IMR-90 (cell line): ENCODE data around the gene KCP. TPM values are rescaled to one million over a fixed set of nuclear protein-coding genes. Genes with fewer than 3 reads are reported as not detected.
A peak's percentile ranks its signal among the peaks of the same experiment; 100 is the strongest.

Experiments used
- ATAC-seq: fragments of 200-7000 bp; cut with Tn5 transposase; 2 replicates; pipeline ENCODE4 v1.9.1; 2020; ENCODE audit warnings: low read depth, mild to moderate bottlenecking, moderate library complexity
- BruUV-seq: library from RNA; stranded (reverse); fragments of 400-500 nt; replicated peaks from 2 replicates; lab custom pipeline; 2021; lab: Mats Ljungman, UMichigan
- CTCF ChIA-PET: fragments of 300-600 bp; formaldehyde crosslinking; extraction: SDS; loops from one replicate; lab custom pipeline; 2021; ENCODE audit warnings: antibody characterized with exemption; lab: Yijun Ruan, JAX
- POLR2A ChIA-PET: fragments of 300-600 bp; sonication (Branson Sonifier 250); formaldehyde crosslinking; loops from one replicate; lab custom pipeline; 2022; ENCODE audit warnings: antibody characterized with exemption; ENCODE audit not compliant: unreplicated experiment; lab: Charles Lee
- DNase-seq: peaks from one replicate; pipeline ENCODE4 v3.0.0; 2013
- H2AFZ ChIP-seq: replicated peaks from 2 replicates; pipeline ENCODE3; 2013; ENCODE audit warnings: low read length, mild to moderate bottlenecking; ENCODE audit not compliant: poor library complexity
- H2AK5ac ChIP-seq: 2 replicates; pipeline ENCODE4 v1.6.1; 2013; ENCODE audit warnings: low read depth, low read length, inconsistent platforms
- H2AK9ac ChIP-seq: replicated peaks from 2 replicates; pipeline ENCODE3; 2013; ENCODE audit warnings: mild to moderate bottlenecking, low read depth, low read length, moderate library complexity; ENCODE audit not compliant: poor library complexity
- H2BK120ac ChIP-seq: 2 replicates; pipeline ENCODE4 v1.6.1; 2013; ENCODE audit warnings: low read depth, low read length, inconsistent platforms
- H2BK15ac ChIP-seq: 3 replicates; pipeline ENCODE4 v1.6.1; 2013; ENCODE audit warnings: low read depth, low read length, inconsistent platforms
- H2BK20ac ChIP-seq: 2 replicates; pipeline ENCODE4 v1.6.1; 2013; ENCODE audit warnings: low read depth, mild to moderate bottlenecking, inconsistent platforms, low read length, moderate library complexity
- H2BK5ac ChIP-seq: 2 replicates; pipeline ENCODE4 v1.6.1; 2013; ENCODE audit warnings: mild to moderate bottlenecking, low read depth, low read length, inconsistent platforms; ENCODE audit not compliant: poor library complexity, severe bottlenecking
- H3K14ac ChIP-seq: replicated peaks from 2 replicates; pipeline ENCODE4 v1.6.1; 2013; ENCODE audit warnings: low read depth, low read length, inconsistent platforms
- H3K18ac ChIP-seq: 2 replicates; pipeline ENCODE4 v1.6.1; 2013; ENCODE audit warnings: low read depth, low read length, control low read depth
- H3K23ac ChIP-seq: 2 replicates; pipeline ENCODE4 v1.6.1; 2013; ENCODE audit warnings: low read depth, low read length, inconsistent platforms
- H3K27ac ChIP-seq: 2 replicates; pipeline ENCODE4 v1.5.1; 2013; ENCODE audit warnings: mild to moderate bottlenecking, control low read depth, low read length; ENCODE audit not compliant: insufficient read depth
- H3K27me3 ChIP-seq: 2 replicates; pipeline ENCODE4 v1.6.1; 2013; ENCODE audit warnings: low read length; ENCODE audit not compliant: control insufficient read depth, insufficient read depth
- H3K36me3 ChIP-seq: 2 replicates; pipeline ENCODE4 v1.6.1; 2013; ENCODE audit warnings: low read length, mixed read lengths; ENCODE audit not compliant: control insufficient read depth, insufficient read depth
- H3K4ac ChIP-seq: 2 replicates; pipeline ENCODE4 v1.6.1; 2013; ENCODE audit warnings: low read depth, low read length, inconsistent platforms
- H3K4me1 ChIP-seq: 2 replicates; pipeline ENCODE4 v1.6.1; 2013; ENCODE audit warnings: low read length, mixed read lengths; ENCODE audit not compliant: control insufficient read depth, insufficient read depth
- H3K4me2 ChIP-seq: 2 replicates; pipeline ENCODE4 v1.6.1; 2013; ENCODE audit warnings: low read depth, mild to moderate bottlenecking, control low read depth, low read length, moderate library complexity
- H3K4me3 ChIP-seq: 2 replicates; pipeline ENCODE4 v1.5.1; 2013; ENCODE audit warnings: low read depth, mild to moderate bottlenecking, control low read depth, low read length, moderate library complexity; ENCODE audit not compliant: insufficient read depth
- H3K56ac ChIP-seq: 2 replicates; pipeline ENCODE4 v1.6.1; 2013; ENCODE audit warnings: low read length, inconsistent platforms; ENCODE audit not compliant: insufficient read depth; ENCODE audit errors: extremely low read depth
- H3K79me1 ChIP-seq, 2 experiments: 2 replicates each; pipeline ENCODE4 v1.6.1; 2013; ENCODE audit warnings: low read length in 2 of 2, inconsistent platforms in 1 of 2, low read depth in 1 of 2
- H3K9ac ChIP-seq: 2 replicates; pipeline ENCODE4 v1.6.1; 2013; ENCODE audit warnings: low read depth, low read length, control low read depth
- H3K9me1 ChIP-seq: 2 replicates; pipeline ENCODE4 v1.6.1; 2013; ENCODE audit warnings: low read length, inconsistent platforms; ENCODE audit not compliant: insufficient read depth
- H3K9me3 ChIP-seq: 2 replicates; pipeline ENCODE4 v1.6.1; 2013; ENCODE audit warnings: low read length; ENCODE audit not compliant: control insufficient read depth, insufficient read depth
- H4K20me1 ChIP-seq: 2 replicates; pipeline ENCODE4 v1.6.1; 2013; ENCODE audit warnings: low read length, inconsistent platforms; ENCODE audit not compliant: insufficient read depth
- H4K5ac ChIP-seq: 2 replicates; pipeline ENCODE4 v1.6.1; 2013; ENCODE audit warnings: mild to moderate bottlenecking, low read depth, low read length, control low read depth
- H4K8ac ChIP-seq, 2 experiments: 2 replicates each; pipeline ENCODE4 v1.6.1; 2013; ENCODE audit warnings: low read depth in 2 of 2, low read length in 2 of 2, control low read depth in 1 of 2, inconsistent platforms in 1 of 2
- H4K91ac ChIP-seq: 2 replicates; pipeline ENCODE4 v1.6.1; 2013; ENCODE audit warnings: low read depth, low read length, inconsistent platforms; ENCODE audit not compliant: insufficient read depth
- BHLHE40 ChIP-seq: fragments of 150-350 bp; IDR thresholded peaks from 2 replicates; pipeline ENCODE4 v1.6.1; 2016; ENCODE audit warnings: mild to moderate bottlenecking, low read depth, low read length
- CEBPB ChIP-seq: IDR thresholded peaks from 2 replicates; pipeline ENCODE4 v1.6.1; 2012; ENCODE audit warnings: low read depth, low read length, improper control_type of control experiment
- MAFK ChIP-seq: IDR thresholded peaks from 2 replicates; pipeline ENCODE4 v1.6.1; 2012; ENCODE audit warnings: low read depth, low read length, improper control_type of control experiment
- MAZ ChIP-seq: IDR thresholded peaks from 2 replicates; pipeline ENCODE4 v1.6.1; 2012; ENCODE audit warnings: low read depth, mild to moderate bottlenecking, low read length, improper control_type of control experiment, moderate library complexity, borderline replicate concordance
- MXI1 ChIP-seq: IDR thresholded peaks from 2 replicates; pipeline ENCODE4 v1.6.1; 2012; ENCODE audit warnings: low read depth, mild to moderate bottlenecking, low read length, moderate library complexity, borderline replicate concordance
- NFE2L2 ChIP-seq: fragments of 150-350 bp; IDR thresholded peaks from 2 replicates; pipeline ENCODE4 v1.6.1; 2016; ENCODE audit warnings: low read depth, mild to moderate bottlenecking, low read length
- POLR2A ChIP-seq: IDR thresholded peaks from 2 replicates; pipeline ENCODE4 v1.6.1; 2012; ENCODE audit warnings: mild to moderate bottlenecking, low read depth, low read length
- RFX5 ChIP-seq: IDR thresholded peaks from 2 replicates; pipeline ENCODE4 v1.8.0; 2012; ENCODE audit warnings: low read depth, mild to moderate bottlenecking, low read length, moderate library complexity
- SMC3 ChIP-seq: fragments of 150-350 bp; IDR thresholded peaks from 2 replicates; pipeline ENCODE4 v1.6.1; 2016; ENCODE audit warnings: low read depth, mild to moderate bottlenecking, antibody characterized with exemption, low read length, moderate library complexity
- WGBS, 2 experiments: methylation state at CpG; one replicate each; pipeline versions ENCODE4 v1.1.5 to v1.1.7; 2013; ENCODE audit warnings: missing lambda C conversion rate in 2 of 2; ENCODE audit not compliant: insufficient read length in 1 of 2; ENCODE audit errors: extremely low coverage in 2 of 2; 5-methylcytosine and 5-hydroxymethylcytosine counted together
- dilution Hi-C: fragments of 300-500 bp; cut with HindIII; formaldehyde crosslinking; loops from one replicate; pipeline ENCODE4 v1.14.3; 2018; ENCODE audit warnings: low sequenced_read_pairs; ENCODE audit not compliant: unreplicated experiment
- in situ Hi-C: fragments of 300-500 bp; cut with MboI; formaldehyde crosslinking; loops from 3 replicates; pipeline ENCODE4 v1.14.3; 2019; ENCODE audit warnings: low sequenced_read_pairs, inconsistent platforms, mixed read lengths
- intact Hi-C: fragments of 100-400 bp; cut with micrococcal nuclease; formaldehyde crosslinking; loops from 2 replicates; pipeline ENCODE4 v1.10.0; 2022
- polyA plus RNA-seq, 3 experiments: library from polyadenylated mRNA; depleted of rRNA; stranded (reverse); fragments of >200 nt; gene quantifications; 2 replicates each; pipeline ENCODE4 v1.2.3, GENCODE V29; 2012; ENCODE audit warnings: low replicate concordance in 1 of 3
- total RNA-seq: library from RNA; depleted of rRNA; stranded (reverse); fragments of >200 nt; gene quantifications from 2 replicates; pipeline ENCODE4 v1.2.3, GENCODE V29; 2012
- TF ChIP-seq, protein P1 (sequence below): conservative IDR thresholded peaks from 2 replicates; pipeline ENCODE4 v1.5.1; 2012; ENCODE audit warnings: mild to moderate bottlenecking, low read depth, low read length, improper control_type of control experiment
- TF ChIP-seq, protein P2 (sequence below): fragments of 150-350 bp; IDR thresholded peaks from 2 replicates; pipeline ENCODE4 v1.6.1; 2016; ENCODE audit warnings: low read depth, mild to moderate bottlenecking, low read length, moderate library complexity, borderline replicate concordance

The KCP gene
- total and polyA plus RNA-seq, 2 of the 4 experiments (the other 2 are of a cell fraction) = 0.03 TPM; not detected in 1

DNA sequence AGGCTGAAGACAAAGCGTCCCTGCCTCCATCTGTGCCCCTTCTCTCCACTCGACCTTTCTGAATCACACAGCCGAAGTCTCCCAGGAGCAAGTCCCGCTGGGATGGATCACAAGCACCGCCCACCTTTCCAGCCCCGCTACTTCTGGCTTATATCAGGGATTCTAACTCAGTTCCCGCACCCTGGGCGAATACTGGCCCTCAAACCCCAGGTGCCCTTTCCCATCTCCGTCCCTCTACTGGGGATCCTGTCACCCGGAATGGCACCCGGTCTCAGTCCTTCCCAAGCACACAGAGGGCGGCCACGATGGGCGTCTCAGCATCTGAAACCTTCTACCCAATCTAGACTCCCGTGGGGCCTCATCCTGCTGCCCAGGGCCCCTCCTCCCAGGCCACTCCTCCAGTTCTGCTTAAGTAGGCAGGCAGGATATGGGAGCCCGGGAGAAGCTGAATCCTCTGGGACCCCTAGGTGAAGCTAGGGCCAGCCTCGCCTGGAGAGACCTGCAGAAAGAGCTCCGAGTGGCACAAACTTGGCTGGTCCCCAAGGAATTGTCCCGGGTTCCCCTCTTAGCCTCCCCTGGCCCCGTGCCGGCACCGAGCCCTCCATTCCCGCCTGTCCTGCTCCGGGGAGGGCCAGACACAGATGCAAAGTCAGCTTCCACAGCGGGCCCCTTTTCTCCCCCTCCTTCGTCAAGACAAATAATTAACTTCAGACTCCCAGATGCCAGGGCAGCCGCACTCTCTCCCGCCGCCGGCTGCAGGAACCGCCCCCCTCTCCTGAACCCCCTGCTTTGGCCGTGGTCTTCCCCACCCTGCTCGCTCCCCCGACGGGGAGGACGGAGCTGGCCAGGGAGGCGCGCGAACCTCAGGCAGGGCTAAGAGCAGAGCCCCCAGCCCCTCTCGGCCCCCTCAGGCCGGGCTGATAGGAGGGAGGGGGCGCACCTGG is 612 bp downstream of the KCP start (continued):
- TF ChIP-seq CEBPB = no peak
- no peak for TF ChIP-seq MAFK

- H3K14ac ChIP-seq = no peak overlapping the region
- H3K9me3 ChIP-seq = no peaks in the 10 kb centered on the region
- dilution Hi-C loops (no loop called here), in situ Hi-C loops (no loop called here), intact Hi-C loops (no loop called here)
- H3K4me3 ChIP-seq = no peak overlapping the region
- H3K23ac ChIP-seq = peak overlapping the region; percentile 49; the same call in 1 of the 2 replicates
- no peak overlapping the region for H3K18ac ChIP-seq
- H3K9me1 ChIP-seq = no peaks in the 10 kb centered on the region
- peak overlapping the region; percentile 81 for H2AFZ ChIP-seq
- H3K56ac ChIP-seq = no peak overlapping the region
- H2BK20ac ChIP-seq = no peak overlapping the region
- no peaks in the 10 kb centered on the region for H4K20me1 ChIP-seq
- ATAC-seq (no peak), DNase-seq (no peak)
- no peak overlapping the region for H4K91ac ChIP-seq
- ChIA-PET POLR2A (no interaction called here), CTCF (interaction anchor here (1.9 kb wide), 1 partner anchor 183 kb away, joined by 6 read pairs; no protein-coding TSS in a partner anchor)
- H3K36me3 ChIP-seq = no peaks in the 10 kb centered on the region
- no peak overlapping the region for H3K4ac ChIP-seq
- no CpG with 5 or more reads among the region's 6 CpGs for WGBS, 2 experiments
- H2AK9ac ChIP-seq = peak overlapping the region; percentile 55
- no TSS peak for BruUV-seq
- no peak overlapping the region for H3K27ac ChIP-seq
- H3K27me3 ChIP-seq = peaks cover 60% of the 10 kb centered on the region
- no peak overlapping the region for H2AK5ac ChIP-seq
- no peaks in the 10 kb centered on the region for H3K4me1 ChIP-seq
- H3K4me2 ChIP-seq = peak overlapping the region; percentile 31; the same call in 1 of the 2 replicates
- H4K5ac ChIP-seq = no peak overlapping the region
- H2BK15ac ChIP-seq = no peak overlapping the region
- H3K79me1 ChIP-seq = no peaks in the 10 kb centered on the region
- H2BK120ac ChIP-seq = no peak overlapping the region
- H3K9ac ChIP-seq = no peak overlapping the region
- no peak overlapping the region for H2BK5ac ChIP-seq
- H4K8ac ChIP-seq = no peak overlapping the region
- TF ChIP-seq NFE2L2 = no peak
- TF ChIP-seq MXI1 = no peak
- no peak for TF ChIP-seq BHLHE40
- no peak for TF ChIP-seq CEBPB
- TF ChIP-seq SMC3 = no peak
- TF ChIP-seq, protein P1, sequence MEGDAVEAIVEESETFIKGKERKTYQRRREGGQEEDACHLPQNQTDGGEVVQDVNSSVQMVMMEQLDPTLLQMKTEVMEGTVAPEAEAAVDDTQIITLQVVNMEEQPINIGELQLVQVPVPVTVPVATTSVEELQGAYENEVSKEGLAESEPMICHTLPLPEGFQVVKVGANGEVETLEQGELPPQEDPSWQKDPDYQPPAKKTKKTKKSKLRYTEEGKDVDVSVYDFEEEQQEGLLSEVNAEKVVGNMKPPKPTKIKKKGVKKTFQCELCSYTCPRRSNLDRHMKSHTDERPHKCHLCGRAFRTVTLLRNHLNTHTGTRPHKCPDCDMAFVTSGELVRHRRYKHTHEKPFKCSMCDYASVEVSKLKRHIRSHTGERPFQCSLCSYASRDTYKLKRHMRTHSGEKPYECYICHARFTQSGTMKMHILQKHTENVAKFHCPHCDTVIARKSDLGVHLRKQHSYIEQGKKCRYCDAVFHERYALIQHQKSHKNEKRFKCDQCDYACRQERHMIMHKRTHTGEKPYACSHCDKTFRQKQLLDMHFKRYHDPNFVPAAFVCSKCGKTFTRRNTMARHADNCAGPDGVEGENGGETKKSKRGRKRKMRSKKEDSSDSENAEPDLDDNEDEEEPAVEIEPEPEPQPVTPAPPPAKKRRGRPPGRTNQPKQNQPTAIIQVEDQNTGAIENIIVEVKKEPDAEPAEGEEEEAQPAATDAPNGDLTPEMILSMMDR = no peak
- TF ChIP-seq, protein P2, sequence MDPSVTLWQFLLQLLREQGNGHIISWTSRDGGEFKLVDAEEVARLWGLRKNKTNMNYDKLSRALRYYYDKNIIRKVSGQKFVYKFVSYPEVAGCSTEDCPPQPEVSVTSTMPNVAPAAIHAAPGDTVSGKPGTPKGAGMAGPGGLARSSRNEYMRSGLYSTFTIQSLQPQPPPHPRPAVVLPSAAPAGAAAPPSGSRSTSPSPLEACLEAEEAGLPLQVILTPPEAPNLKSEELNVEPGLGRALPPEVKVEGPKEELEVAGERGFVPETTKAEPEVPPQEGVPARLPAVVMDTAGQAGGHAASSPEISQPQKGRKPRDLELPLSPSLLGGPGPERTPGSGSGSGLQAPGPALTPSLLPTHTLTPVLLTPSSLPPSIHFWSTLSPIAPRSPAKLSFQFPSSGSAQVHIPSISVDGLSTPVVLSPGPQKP = no peak
- no peak for TF ChIP-seq RFX5
- TF ChIP-seq MAZ = no peak
- no peak for TF ChIP-seq POLR2A
Observed at GRCh38 chr7:128908750-128909624, 1.5 kb downstream of the KCP start.
